HFFc6 (cell line): ENCODE measurements around the gene PACRG. TPM values are rescaled to one million over a fixed set of nuclear protein-coding genes. Genes with fewer than 3 reads are reported as not detected.

Experiments
- DNase-seq: peaks from one replicate; pipeline ENCODE4 v3.0.0-alpha.2; 2018
- H3K27ac Mint-ChIP-seq: 2 replicates; pipeline ENCODE4 v1.8.0; 2020; ENCODE audit warnings: mild to moderate bottlenecking, mixed read lengths
- H3K27me3 Mint-ChIP-seq: 2 replicates; pipeline ENCODE4 v1.8.0; 2021; ENCODE audit warnings: mild to moderate bottlenecking, moderate library complexity, mixed read lengths; ENCODE audit not compliant: insufficient read depth
- H3K36me3 Mint-ChIP-seq: 2 replicates; pipeline ENCODE4 v1.8.0; 2021; ENCODE audit warnings: low read depth, mixed read lengths
- H3K4me1 Mint-ChIP-seq: 2 replicates; pipeline ENCODE4 v1.8.0; 2020; ENCODE audit warnings: low read depth, mixed read lengths
- H3K4me3 Mint-ChIP-seq: 2 replicates; pipeline ENCODE4 v1.8.0; 2020; ENCODE audit warnings: mild to moderate bottlenecking, moderate library complexity, mixed read lengths
- H3K9me3 Mint-ChIP-seq: 2 replicates; pipeline ENCODE4 v1.8.0; 2020; ENCODE audit warnings: mild to moderate bottlenecking, mixed read lengths
- CTCF ChIP-seq: fragments of 200-600 bp; sonication (generic); IDR thresholded peaks from 2 replicates; pipeline ENCODE4 v1.5.0; 2021; ENCODE audit warnings: antibody characterized with exemption, mild to moderate bottlenecking
- total RNA-seq, 6 experiments: library from RNA; stranded (reverse); fragmentation: NEBNext Ultra II Directional; extraction: Animal tissue kit (Norgen Biotek cat#: 25700); gene quantifications; 2 replicates in 1 of 6; 3 replicates in 5 of 6; pipeline ENCODE4 v1.2.3, GENCODE V29; 2021

PACRG gene
- total RNA-seq, 6 experiments from 2014 or later = not detected

DNA sequence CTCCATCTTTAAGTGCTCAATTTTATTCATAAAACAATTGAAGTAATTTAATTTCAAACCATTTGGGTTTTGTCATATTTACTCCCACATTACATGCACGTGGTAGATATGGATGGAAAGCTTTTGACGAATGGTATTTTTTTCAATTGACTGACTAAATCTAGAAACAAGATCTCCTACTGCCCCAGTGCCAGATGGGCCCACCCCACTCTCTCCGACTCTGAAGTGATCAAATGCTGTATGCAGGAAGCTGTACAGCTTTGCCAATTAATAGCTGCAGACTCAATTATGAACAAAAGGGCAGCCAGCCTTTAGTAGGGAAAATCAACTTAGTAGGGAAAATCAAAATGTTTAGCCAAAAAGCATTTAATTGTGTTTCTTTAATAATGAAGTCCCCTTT is 46.2 kb downstream of the PACRG start:
- Mint-ChIP-seq H3K27ac (no peak overlapping the region), H3K4me3 (no peak overlapping the region), H3K4me1 (no peaks in the 10 kb centered on the region), H3K36me3 (no peaks in the 10 kb centered on the region; the same call in 1 of the 2 replicates), H3K27me3 (no peaks in the 10 kb centered on the region), H3K9me3 (peaks cover 39% of the 10 kb centered on the region)
- TF ChIP-seq CTCF = no peak
- DNase-seq = no peak

- no peaks in the 10 kb centered on the region for H3K27me3 Mint-ChIP-seq
- DNase-seq = no peak
- H3K27ac Mint-ChIP-seq = no peak overlapping the region
- TF ChIP-seq CTCF = no peak
- no peaks in the 10 kb centered on the region; the same call in 1 of the 2 replicates for H3K36me3 Mint-ChIP-seq
- H3K9me3 Mint-ChIP-seq = peaks cover 48% of the 10 kb centered on the region
- H3K4me1 Mint-ChIP-seq = no peaks in the 10 kb centered on the region
- H3K4me3 Mint-ChIP-seq = no peak overlapping the region
Measured at GRCh38 chr6:162777091-162777490, 49.3 kb downstream of the PACRG start.

DNA sequence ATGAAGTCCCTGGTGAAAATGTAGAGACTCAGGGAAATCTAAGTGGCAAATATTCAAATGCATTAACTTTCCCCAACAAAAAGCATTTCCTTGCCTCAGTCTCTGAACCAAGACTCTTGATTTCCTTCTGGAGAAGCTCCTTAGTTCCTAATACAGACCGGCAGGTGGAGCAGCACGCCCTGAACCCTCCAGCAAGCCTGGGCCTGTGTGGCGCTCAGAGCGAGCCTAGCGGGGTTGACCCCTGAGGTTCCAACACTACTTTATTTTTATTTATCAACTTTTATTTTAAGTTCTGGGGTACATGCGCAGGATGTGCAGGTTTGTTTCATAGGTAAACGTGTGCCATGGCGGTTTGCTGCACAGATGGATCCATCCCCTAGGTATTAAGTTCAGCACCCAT is 50.8 kb downstream of the PACRG start:
- DNase-seq = no peak
- no peak for TF ChIP-seq CTCF
- H3K4me3 Mint-ChIP-seq = no peak overlapping the region
- no peaks in the 10 kb centered on the region; the same call in 1 of the 2 replicates for H3K36me3 Mint-ChIP-seq
- peaks cover 39% of the 10 kb centered on the region for H3K9me3 Mint-ChIP-seq
- H3K27me3 Mint-ChIP-seq = no peaks in the 10 kb centered on the region
- H3K27ac Mint-ChIP-seq = no peak overlapping the region
- no peaks in the 10 kb centered on the region for H3K4me1 Mint-ChIP-seq

- no peak for TF ChIP-seq CTCF
- peaks cover 29% of the 10 kb centered on the region for H3K9me3 Mint-ChIP-seq
- no peaks in the 10 kb centered on the region; the same call in 1 of the 2 replicates for H3K27me3 Mint-ChIP-seq
- H3K4me1 Mint-ChIP-seq = no peaks in the 10 kb centered on the region
- DNase-seq = no peak
- H3K27ac Mint-ChIP-seq = no peak overlapping the region
- H3K4me3 Mint-ChIP-seq = no peak overlapping the region
- no peaks in the 10 kb centered on the region for H3K36me3 Mint-ChIP-seq
Measured at GRCh38 chr6:162785632-162786242, 58.0 kb downstream of the PACRG start.

DNA sequence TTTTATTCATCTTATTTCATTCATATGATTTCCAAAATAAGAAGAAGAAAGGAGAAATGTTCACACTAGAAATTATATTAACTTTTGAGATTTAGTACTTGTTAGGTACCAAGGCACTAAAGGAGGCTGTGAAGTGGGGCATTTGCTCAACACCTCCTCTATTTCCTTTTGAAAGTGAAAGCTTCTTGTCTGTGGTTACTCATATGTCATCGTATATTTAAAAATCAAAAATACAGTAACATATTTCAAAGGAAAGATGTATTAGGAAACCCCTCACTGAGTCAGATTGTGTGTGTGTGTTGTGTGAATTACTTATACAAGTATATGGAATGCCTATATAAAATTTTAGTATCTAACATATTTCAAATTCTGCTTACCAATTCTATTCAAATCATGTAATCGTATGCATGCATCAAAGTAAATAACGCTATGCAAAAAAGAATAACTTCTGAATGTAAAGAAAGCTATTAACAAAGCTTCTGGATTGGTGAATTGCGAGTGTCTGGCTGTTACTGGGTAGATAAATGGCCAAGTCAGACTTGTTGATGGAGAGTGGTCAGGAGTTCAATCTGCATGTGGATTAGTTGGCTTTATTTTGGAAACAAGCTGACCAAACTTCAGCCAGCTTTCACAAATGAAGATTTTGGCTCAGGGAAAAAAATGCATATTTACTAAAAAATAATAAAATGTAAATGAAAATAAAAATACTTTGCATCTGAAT is 70.9 kb downstream of the PACRG start:
- H3K27me3 Mint-ChIP-seq = no peaks in the 10 kb centered on the region; the same call in 1 of the 2 replicates
- no peak overlapping the region for H3K27ac Mint-ChIP-seq
- no peak for DNase-seq
- H3K36me3 Mint-ChIP-seq = no peaks in the 10 kb centered on the region
- no peak for TF ChIP-seq CTCF
- no peaks in the 10 kb centered on the region for H3K4me1 Mint-ChIP-seq
- H3K9me3 Mint-ChIP-seq = peaks cover 23% of the 10 kb centered on the region
- no peak overlapping the region for H3K4me3 Mint-ChIP-seq
